PC-3 (cell line): Measurements from ENCODE around the gene ROMO1. TPM values are rescaled to one million over a fixed set of nuclear protein-coding genes. Genes with fewer than 3 reads are reported as not detected.
"Not testable (repeated sequence)": the region's sequence is repeated elsewhere in the genome, so short reads cannot be mapped to it uniquely, and the experiment has no call there.

ENCODE experiments used
- ATAC-seq: fragments of 200-7000 bp; cut with Tn5 transposase; 2 replicates; pipeline ENCODE4 v1.9.1; 2020; ENCODE audit warnings: mild to moderate bottlenecking, moderate library complexity
- BruUV-seq: library from RNA; stranded (reverse); fragments of 400-500 nt; replicated peaks from 2 replicates; lab custom pipeline; 2021; lab: Mats Ljungman, UMichigan
- CTCF ChIA-PET: fragments of 300-600 bp; sonication (Branson Sonifier 250); formaldehyde crosslinking; loops from one replicate; lab custom pipeline; 2022; ENCODE audit warnings: antibody characterized with exemption; lab: Charles Lee
- POLR2A ChIA-PET: fragments of 300-600 bp; sonication (Branson Sonifier 250); formaldehyde crosslinking; loops from one replicate; lab custom pipeline; 2022; ENCODE audit warnings: antibody characterized with exemption; ENCODE audit not compliant: unreplicated experiment; lab: Charles Lee
- DNase-seq: peaks from one replicate; pipeline ENCODE4 v3.0.0-alpha.2; 2015
- H2AFZ ChIP-seq: fragments of 300-600 bp; sonication (generic); 2 replicates; pipeline ENCODE4 v1.6.0; 2016; ENCODE audit warnings: antibody characterized with exemption, low read length
- H3F3A ChIP-seq: fragments of 300-600 bp; sonication (generic); one replicate; pipeline ENCODE4 v1.6.0; 2017; ENCODE audit warnings: antibody characterized with exemption, low read length, control low read depth, mild to moderate bottlenecking; ENCODE audit not compliant: unreplicated experiment
- H3K27ac ChIP-seq: fragments of 300-600 bp; sonication (generic); 2 replicates; pipeline ENCODE4 v1.5.1; 2016; ENCODE audit warnings: mild to moderate bottlenecking, low read length
- H3K27me3 ChIP-seq: fragments of 300-600 bp; sonication (generic); 2 replicates; pipeline ENCODE4 v1.6.1; 2016; ENCODE audit warnings: low read length, mixed read lengths
- H3K36me3 ChIP-seq: fragments of 300-600 bp; sonication (generic); 2 replicates; pipeline ENCODE4 v1.6.1; 2016; ENCODE audit warnings: low read depth, mixed run types, low read length, mixed read lengths
- H3K4me1 ChIP-seq: fragments of 300-600 bp; sonication (generic); 2 replicates; pipeline ENCODE4 v1.5.1; 2016; ENCODE audit warnings: low read length; ENCODE audit not compliant: insufficient read depth
- H3K4me2 ChIP-seq: fragments of 300-600 bp; sonication (generic); 2 replicates; pipeline ENCODE4 v1.6.0; 2016; ENCODE audit warnings: low read length
- H3K4me3 ChIP-seq: fragments of 300-600 bp; sonication (generic); 2 replicates; pipeline ENCODE4 v1.5.1; 2016; ENCODE audit warnings: mild to moderate bottlenecking, low read length, mixed read lengths
- H3K79me2 ChIP-seq: fragments of 300-600 bp; sonication (generic); 2 replicates; pipeline ENCODE4 v1.6.1; 2017; ENCODE audit warnings: low read length, mixed read lengths
- H3K9ac ChIP-seq: fragments of 300-600 bp; sonication (generic); 2 replicates; pipeline ENCODE4 v1.6.0; 2016; ENCODE audit warnings: mild to moderate bottlenecking, low read length
- H3K9me2 ChIP-seq: fragments of 300-600 bp; sonication (generic); replicated peaks from 2 replicates; pipeline ENCODE4 v1.6.1; 2016; ENCODE audit warnings: mixed run types, low read length, mixed read lengths
- H3K9me3 ChIP-seq: fragments of 300-600 bp; sonication (generic); 2 replicates; pipeline ENCODE4 v1.6.1; 2016; ENCODE audit warnings: low read length, mixed read lengths
- H4K20me1 ChIP-seq: fragments of 300-600 bp; sonication (generic); 2 replicates; pipeline ENCODE4 v1.6.1; 2016; ENCODE audit warnings: low read length, mixed read lengths
- EZH2 ChIP-seq: fragments of 300-600 bp; sonication (generic); IDR thresholded peaks from one replicate; pipeline ENCODE4 v1.6.1; 2017; ENCODE audit warnings: antibody characterized with exemption, mild to moderate bottlenecking, low read length; ENCODE audit not compliant: unreplicated experiment
- EZH2phosphoT487 ChIP-seq: fragments of 300-600 bp; sonication (generic); IDR thresholded peaks from 2 replicates; pipeline ENCODE4 v1.6.1; 2018; ENCODE audit warnings: mild to moderate bottlenecking, antibody characterized with exemption, low read length, borderline replicate concordance
- intact Hi-C: fragments of 100-400 bp; cut with micrococcal nuclease; formaldehyde crosslinking; loops from 2 replicates; pipeline ENCODE4 v1.9.0; 2023
- total RNA-seq: library from RNA; depleted of rRNA; stranded (reverse); fragments of >200 nt; gene quantifications from 2 replicates; pipeline ENCODE4 v1.2.3, GENCODE V29; 2014
- TF ChIP-seq, protein P1 (sequence below): fragments of 300-600 bp; sonication (generic); conservative IDR thresholded peaks from 2 replicates; pipeline ENCODE4 v1.5.1; 2017; ENCODE audit warnings: antibody characterized with exemption, low read depth, mild to moderate bottlenecking, low read length

The ROMO1 gene
- total RNA-seq, 1 experiment from 2014 or later, result 530 TPM

DNA sequence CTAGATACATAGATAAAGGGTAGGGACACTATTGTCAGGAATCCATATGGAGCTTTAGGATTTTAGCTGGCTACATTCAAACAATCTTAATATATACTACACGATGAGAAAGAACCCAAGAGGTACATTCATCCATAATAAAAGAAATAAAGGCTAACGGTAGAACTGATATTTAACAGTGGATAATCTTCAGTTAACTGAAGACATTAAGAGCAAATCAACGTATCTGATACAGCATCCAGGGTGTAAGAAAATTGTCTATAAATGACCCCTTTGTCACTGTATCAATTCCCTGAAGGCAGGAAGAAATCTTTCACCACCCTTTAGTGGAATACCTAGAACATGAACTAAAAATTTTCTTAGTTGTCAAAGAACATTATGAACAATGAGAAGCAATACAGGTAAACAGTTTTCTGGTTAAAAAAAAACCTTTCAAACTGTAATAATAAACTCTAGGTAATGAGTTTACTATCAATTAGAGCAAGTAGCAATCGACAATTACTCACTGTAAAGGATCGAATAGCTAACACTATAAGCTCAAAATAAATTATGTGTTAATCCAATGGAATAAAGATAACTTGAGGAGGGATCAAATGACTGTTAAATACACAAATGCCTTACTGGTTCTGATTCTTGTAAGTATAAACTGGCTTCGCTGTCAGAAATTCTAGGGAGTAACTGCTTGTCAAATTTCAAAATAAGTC is 11.8 kb downstream of the ROMO1 start:
- POLR2A ChIA-PET, result interaction anchor here (0.6 kb wide), 1 partner anchor 24 kb away, joined by 3 read pairs; no protein-coding TSS in a partner anchor
- ATAC-seq (no peak), DNase-seq (no peak)
- H3K9me3 ChIP-seq, result no peaks in the 10 kb centered on the region
- no peaks in the 10 kb centered on the region for H3K27me3 ChIP-seq
- intact Hi-C loops, result no loop called here
- H2AFZ ChIP-seq, result no peak overlapping the region
- CTCF ChIA-PET, result no interaction called here
- H3K4me1 ChIP-seq, result no peaks in the 10 kb centered on the region
- H3K36me3 ChIP-seq, result peaks cover 90% of the 10 kb centered on the region
- H3K4me3 ChIP-seq, result no peak overlapping the region
- H4K20me1 ChIP-seq, result peaks cover 53% of the 10 kb centered on the region
- TF ChIP-seq EZH2phosphoT487 (no peak), EZH2 (no peak)
- TF ChIP-seq, protein P1, sequence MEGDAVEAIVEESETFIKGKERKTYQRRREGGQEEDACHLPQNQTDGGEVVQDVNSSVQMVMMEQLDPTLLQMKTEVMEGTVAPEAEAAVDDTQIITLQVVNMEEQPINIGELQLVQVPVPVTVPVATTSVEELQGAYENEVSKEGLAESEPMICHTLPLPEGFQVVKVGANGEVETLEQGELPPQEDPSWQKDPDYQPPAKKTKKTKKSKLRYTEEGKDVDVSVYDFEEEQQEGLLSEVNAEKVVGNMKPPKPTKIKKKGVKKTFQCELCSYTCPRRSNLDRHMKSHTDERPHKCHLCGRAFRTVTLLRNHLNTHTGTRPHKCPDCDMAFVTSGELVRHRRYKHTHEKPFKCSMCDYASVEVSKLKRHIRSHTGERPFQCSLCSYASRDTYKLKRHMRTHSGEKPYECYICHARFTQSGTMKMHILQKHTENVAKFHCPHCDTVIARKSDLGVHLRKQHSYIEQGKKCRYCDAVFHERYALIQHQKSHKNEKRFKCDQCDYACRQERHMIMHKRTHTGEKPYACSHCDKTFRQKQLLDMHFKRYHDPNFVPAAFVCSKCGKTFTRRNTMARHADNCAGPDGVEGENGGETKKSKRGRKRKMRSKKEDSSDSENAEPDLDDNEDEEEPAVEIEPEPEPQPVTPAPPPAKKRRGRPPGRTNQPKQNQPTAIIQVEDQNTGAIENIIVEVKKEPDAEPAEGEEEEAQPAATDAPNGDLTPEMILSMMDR, result no peak
- H3K9ac ChIP-seq, result no peak overlapping the region
- H3K27ac ChIP-seq, result no peak overlapping the region
- H3K4me2 ChIP-seq, result no peak overlapping the region
- H3F3A ChIP-seq, result peaks cover 47% of the 10 kb centered on the region
- no TSS peak for BruUV-seq
- no peaks in the 10 kb centered on the region for H3K9me2 ChIP-seq
- peaks cover 61% of the 10 kb centered on the region for H3K79me2 ChIP-seq

DNA sequence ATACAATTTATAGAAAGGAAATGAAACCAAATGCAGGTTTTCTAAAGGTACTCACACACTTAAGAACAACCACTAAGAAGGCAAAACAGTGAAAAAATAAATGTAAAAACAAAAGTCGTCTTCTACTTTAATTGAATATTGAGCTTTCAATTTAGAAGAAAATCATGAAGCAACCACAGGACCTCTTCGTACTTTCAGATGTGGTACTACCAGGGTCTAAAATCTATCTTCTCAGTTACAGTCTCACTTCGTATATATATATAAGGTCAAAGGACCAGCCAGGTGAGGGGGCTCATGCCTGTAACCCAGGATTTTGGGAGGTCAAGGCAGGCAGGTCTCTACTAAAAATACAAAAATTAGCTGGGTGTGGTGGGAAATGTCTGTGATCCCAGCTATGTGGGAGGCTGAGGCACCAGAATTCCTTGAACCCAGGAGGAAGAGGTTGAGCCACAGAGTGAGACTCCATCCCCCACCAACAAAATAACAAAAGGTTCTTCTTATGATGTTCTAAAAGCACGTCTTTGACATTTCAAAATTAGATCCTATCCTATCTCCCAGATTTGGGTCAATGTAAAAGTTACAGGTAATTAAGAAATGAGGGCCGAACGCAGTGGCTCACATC is 12.5 kb downstream of the ROMO1 start:
- Histone ChIP-seq H3K27ac (no peak overlapping the region), H3K4me2 (no peak overlapping the region), H3F3A (peaks cover 46% of the 10 kb centered on the region), H3K79me2 (peaks cover 68% of the 10 kb centered on the region), H3K36me3 (peaks cover 91% of the 10 kb centered on the region), H3K9ac (no peak overlapping the region), H3K27me3 (no peaks in the 10 kb centered on the region), H3K4me3 (no peak overlapping the region), H3K4me1 (no peaks in the 10 kb centered on the region), H3K9me3 (no peaks in the 10 kb centered on the region), H3K9me2 (no peaks in the 10 kb centered on the region), H2AFZ (no peak overlapping the region), H4K20me1 (peaks cover 58% of the 10 kb centered on the region)
- DNase-seq (no peak), ATAC-seq (no peak)
- intact Hi-C loops, result no loop called here
- TF ChIP-seq EZH2phosphoT487 (no peak), EZH2 (no peak)
- TF ChIP-seq, protein P1, result no peak
- no TSS peak for BruUV-seq
- CTCF ChIA-PET, result no interaction called here
- POLR2A ChIA-PET, result interaction anchor here (0.6 kb wide), 1 partner anchor 23 kb away, joined by 3 read pairs; no protein-coding TSS in a partner anchor

DNA sequence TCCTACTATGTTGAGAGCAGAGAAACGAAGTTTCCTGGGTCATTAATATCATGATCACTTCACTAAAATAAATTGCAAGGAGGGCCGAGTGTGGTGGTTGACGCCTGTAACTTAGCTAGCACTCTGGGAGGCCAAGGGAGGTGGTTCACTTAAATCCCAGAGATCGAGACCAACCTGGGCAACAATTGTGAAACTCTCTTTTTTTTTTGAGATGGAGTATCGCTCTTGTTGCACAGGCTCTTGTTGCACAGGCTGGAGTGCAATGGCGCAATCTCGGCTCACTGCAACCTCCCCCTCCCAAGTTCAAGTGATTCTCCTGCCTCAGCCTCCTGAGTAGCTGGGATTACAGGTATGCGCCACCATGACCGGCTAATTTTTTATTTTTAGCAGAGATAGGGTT is 13.9 kb downstream of the ROMO1 start:
- DNase-seq, POLR2A ChIA-PET, H3K9ac ChIP-seq, H3K27ac ChIP-seq, H2AFZ ChIP-seq, BruUV-seq, intact Hi-C loops, H3K9me3 ChIP-seq, H3K9me2 ChIP-seq, H3K27me3 ChIP-seq, H3K4me3 ChIP-seq, CTCF ChIA-PET, H3K4me2 ChIP-seq, H3K4me1 ChIP-seq, ATAC-seq: not testable (repeated sequence)
- H3K36me3 ChIP-seq, result peaks cover 91% of the 10 kb centered on the region
- peaks cover 65% of the 10 kb centered on the region for H4K20me1 ChIP-seq
- H3K79me2 ChIP-seq, result peaks cover 77% of the 10 kb centered on the region
- H3F3A ChIP-seq, result peaks cover 41% of the 10 kb centered on the region
